HG03025 (cell line): ENCODE results near the gene ATF3.

Experiments
- ATAC-seq: cut with Tn5 transposase; IDR thresholded peaks from one replicate; pipeline ENCODE4 v1.9.1; 2021; ENCODE audit warnings: mild to moderate bottlenecking, moderate library complexity; ENCODE audit not compliant: unreplicated experiment, low FRiP score

Gene ATF3

DNA sequence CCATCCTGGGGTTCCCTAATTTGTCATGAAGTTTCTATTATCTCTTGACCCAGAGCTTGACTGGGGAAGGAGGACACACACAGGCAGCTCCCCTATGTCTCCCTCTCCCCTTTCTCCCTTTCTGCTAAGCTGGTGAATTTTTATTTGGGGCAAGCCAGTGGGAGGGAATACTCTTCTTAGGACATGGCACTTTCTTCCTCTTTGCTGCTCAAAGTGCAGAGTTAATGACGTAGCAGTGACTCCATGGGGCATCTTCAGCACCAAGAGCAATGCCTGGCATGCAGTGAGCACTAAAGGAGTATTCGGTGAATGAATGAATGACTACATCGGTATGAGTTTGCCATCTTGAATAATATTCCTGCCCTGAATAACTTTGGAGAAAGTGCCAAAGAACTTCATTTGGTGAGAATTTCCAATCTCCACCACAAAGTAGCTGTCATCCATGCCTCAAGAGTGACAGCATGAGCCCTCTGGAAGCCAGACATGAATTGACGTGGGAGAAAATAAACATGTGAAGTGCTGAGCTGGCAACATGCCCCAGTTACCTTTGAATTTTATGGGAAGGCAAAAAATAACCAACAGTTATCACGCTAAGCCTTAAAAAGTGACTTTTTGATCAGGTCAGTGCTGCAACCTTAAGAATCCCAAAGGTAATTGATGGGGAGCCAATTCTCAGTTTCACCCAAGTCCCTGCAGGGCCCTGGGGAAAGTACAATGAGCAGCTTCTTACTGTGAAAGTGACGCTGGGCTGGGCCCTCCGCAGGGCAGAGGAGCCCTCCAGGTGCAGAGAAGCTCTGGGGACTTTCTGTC, 22.1 kb upstream of the ATF3 start:
- ATAC-seq: peak; percentile 87

DNA sequence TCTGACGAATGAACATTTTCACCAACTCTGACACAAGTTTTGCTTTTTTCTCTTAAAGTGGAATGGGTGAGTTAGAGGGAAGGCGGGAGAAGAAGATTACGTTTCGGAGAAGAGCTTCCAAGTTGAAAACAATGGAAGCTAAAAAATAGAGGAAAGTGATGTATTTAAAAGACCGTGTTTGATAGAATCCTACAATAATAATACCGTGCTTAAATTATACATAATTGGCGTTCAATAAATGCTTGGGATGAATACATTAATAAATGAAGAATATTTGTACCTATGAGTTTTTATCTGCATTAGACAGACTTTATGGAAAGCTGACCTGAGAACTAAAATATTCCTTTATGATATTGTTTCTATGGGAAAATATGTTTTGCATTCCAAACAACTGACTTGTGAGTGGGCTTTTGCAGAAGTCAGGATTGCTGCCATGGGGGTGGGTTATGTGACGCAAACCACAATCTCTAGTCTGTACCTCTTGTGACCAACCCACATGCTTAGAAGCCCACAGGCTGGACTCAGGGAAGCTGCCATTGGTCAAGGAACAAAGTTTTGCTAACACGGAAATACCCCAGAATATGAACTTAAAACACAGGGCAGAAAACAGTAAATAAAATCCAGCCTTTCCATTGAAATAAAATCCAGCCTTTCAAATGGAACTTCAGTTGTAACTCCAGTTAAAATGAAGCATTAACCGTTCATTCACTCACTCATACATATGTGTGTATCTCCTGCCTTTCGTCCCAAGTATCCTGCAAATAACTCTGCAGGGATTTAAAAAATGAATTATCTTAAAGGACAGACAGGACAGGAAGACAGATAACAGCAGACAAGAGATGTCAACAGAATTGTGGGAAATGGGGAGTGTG, 21.3 kb upstream of the ATF3 start:
- ATAC-seq: no peak

- ATAC-seq: no peak
These were observed 20.6 kb upstream of the ATF3 start for GRCh38 chr1:212587888-212588510.

DNA sequence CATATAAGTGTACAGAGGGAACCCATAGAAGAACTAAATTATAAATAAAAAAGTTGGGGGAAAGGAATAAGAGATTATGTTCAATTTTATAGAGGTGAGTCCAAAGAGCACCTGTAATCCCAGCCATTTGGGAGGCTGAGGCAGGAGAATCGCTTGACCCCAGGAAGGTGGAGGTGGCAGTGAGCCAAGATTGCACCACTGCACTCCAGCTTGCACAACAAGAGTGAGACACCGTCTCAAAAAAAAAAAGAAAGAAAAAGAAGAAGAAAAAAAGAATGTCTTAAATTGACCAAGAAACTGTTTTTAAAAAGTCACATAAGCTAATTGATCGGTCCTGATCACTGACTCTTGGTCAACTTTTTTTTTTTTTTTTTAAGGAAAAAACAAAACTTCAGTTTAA, 19.1 kb upstream of the ATF3 start:
- ATAC-seq: no peak

GRCh38 chr1:212591922-212592321, 16.6 kb upstream of the ATF3 start:
- no peak for ATAC-seq

GRCh38 chr1:212593821-212594251, 14.7 kb upstream of the ATF3 start:
- no peak for ATAC-seq

- ATAC-seq: no peak
These were observed 13.9 kb upstream of the ATF3 start for GRCh38 chr1:212594640-212595039.

GRCh38 chr1:212595229-212595628, 13.3 kb upstream of the ATF3 start:
- ATAC-seq: no peak

GRCh38 chr1:212595787-212596714, 12.5 kb upstream of the ATF3 start:
- ATAC-seq: peak; percentile 78

- ATAC-seq: no peak
These were observed 11.8 kb upstream of the ATF3 start for GRCh38 chr1:212596798-212597197.

DNA sequence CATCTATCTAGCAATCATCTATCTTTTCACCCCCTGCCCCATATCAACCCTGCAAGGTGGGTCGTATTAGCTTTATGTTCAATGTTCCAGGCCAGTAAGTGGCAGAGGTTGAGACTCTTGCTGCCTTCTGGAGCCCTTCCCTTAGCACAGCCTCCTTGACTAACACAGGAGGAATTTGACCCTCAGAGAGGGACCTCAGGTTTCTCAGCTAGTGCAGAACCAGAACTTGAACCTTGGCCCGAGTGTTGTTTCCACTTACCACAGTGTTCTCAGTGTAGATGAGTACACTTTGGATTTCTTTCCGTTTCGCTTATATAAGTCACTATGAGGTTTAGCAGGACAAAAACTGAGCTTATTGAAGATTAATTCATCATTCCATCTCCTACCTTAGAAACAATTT, 11.1 kb upstream of the ATF3 start:
- ATAC-seq: no peak

GRCh38 chr1:212600071-212600915, 8.3 kb upstream of the ATF3 start:
- ATAC-seq: no peak

- no peak for ATAC-seq
These were observed 7.6 kb upstream of the ATF3 start for GRCh38 chr1:212600980-212601379.

DNA sequence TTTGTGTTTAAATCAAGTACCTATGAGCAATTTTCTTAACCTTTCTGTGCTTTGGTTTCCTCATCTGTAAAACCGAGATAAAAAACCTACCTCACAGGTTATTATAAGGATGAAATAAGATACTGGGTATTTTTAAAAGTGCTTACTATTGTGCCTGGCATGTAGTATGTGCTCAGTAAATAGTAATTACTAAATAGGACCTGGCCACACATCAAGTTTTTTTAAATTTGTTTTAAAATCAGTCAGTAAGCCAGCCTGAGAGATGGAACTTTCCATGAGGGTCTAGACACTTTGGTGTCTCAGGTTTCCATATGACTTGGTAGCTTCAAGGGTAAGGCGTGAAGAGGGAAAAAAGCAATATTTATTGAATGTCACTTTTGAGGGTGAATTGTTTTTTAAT, 7.0 kb upstream of the ATF3 start:
- ATAC-seq: no peak

GRCh38 chr1:212605441-212606394, 2.8 kb upstream of the ATF3 start:
- no peak for ATAC-seq

- no peak for ATAC-seq
These were observed 2.0 kb upstream of the ATF3 start for GRCh38 chr1:212606395-212607205.

DNA sequence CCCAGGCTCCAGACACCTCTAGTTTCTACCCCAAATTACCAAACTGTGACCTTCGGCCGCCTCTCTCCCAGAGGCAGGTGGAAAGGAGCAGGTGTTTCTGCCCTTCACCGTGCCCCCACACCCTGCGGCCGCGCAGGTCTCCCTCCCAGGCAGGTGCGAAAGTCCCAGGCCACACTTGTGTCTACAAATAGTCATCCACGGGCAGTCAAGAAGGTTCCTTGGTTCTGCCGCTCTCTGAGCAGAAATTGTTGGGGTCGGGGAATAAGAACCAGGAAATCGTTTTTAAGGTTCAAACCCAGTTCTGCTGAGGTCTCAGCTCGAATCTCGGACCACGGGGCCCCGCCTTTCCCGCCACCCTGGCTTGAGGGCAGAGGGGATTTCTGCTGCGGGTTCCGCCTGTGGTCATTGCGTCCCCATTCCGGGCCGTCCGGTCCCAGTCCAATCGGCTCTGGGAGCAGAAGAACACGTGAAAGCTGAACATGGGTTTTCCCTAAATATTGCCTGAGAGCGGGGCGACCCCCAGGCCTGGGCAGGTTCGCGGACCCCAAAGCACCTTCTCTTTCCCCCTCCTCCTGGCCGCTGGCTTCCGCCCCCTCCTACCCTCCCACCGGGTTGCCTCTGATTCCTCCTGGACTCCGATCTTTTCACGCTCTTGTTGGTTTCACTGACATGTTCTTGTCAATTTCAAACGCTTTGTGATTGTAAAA, 1.2 kb upstream of the ATF3 start:
- ATAC-seq: no peak
